NCI-H2107 treated with DMSO at 0.1 percent for 48 hours (cell line): Measurements from ENCODE around the gene HLA-DPA1.
"Not testable (repeated sequence)": the region's sequence is repeated elsewhere in the genome, so short reads cannot be mapped to it uniquely, and the experiment has no call there.

ENCODE experiments used
- DNase-seq: peaks from one replicate; lab custom pipeline; 2025; ENCODE audit not compliant: unreplicated experiment; lab: John Stamatoyannopoulos, UW

Gene HLA-DPA1

GRCh38 chr6:33065312-33065711, 8.1 kb downstream of the HLA-DPA1 start:
- DNase-seq = no peak

- no peak for DNase-seq
Measured at GRCh38 chr6:33064723-33065122, 8.7 kb downstream of the HLA-DPA1 start.

GRCh38 chr6:33063435-33063834, 10.0 kb downstream of the HLA-DPA1 start:
- not testable (repeated sequence) for DNase-seq

- no peak for DNase-seq
Measured at GRCh38 chr6:33061987-33062386, 11.5 kb downstream of the HLA-DPA1 start.

- DNase-seq = no peak
Measured at GRCh38 chr6:33057222-33058150, 16.0 kb downstream of the HLA-DPA1 start.

- DNase-seq = no peak
Measured at GRCh38 chr6:33053230-33053629, 20.2 kb downstream of the HLA-DPA1 start.

- DNase-seq = no peak
Measured at GRCh38 chr6:33052627-33053026, 20.8 kb downstream of the HLA-DPA1 start.

GRCh38 chr6:33050014-33050810, 23.2 kb downstream of the HLA-DPA1 start:
- no peak for DNase-seq

- DNase-seq = no peak
Measured at GRCh38 chr6:33049323-33050013, 24.0 kb downstream of the HLA-DPA1 start.

GRCh38 chr6:33040157-33040556, 33.3 kb downstream of the HLA-DPA1 start:
- no peak for DNase-seq

GRCh38 chr6:33036535-33036934, 36.9 kb downstream of the HLA-DPA1 start:
- DNase-seq = no peak

GRCh38 chr6:33034554-33034953, 38.9 kb downstream of the HLA-DPA1 start:
- DNase-seq = no peak

- DNase-seq = no peak
Measured at GRCh38 chr6:33030245-33030644, 43.2 kb downstream of the HLA-DPA1 start.

- no peak for DNase-seq
Measured at GRCh38 chr6:33029328-33030184, 43.9 kb downstream of the HLA-DPA1 start.

- no peak for DNase-seq
Measured at GRCh38 chr6:33028220-33028849, 45.1 kb downstream of the HLA-DPA1 start.

- DNase-seq = no peak
Measured at GRCh38 chr6:33024521-33024920, 48.9 kb downstream of the HLA-DPA1 start.

- no peak for DNase-seq
Measured at GRCh38 chr6:33023536-33023935, 49.9 kb downstream of the HLA-DPA1 start.

GRCh38 chr6:33021917-33022316, 51.5 kb downstream of the HLA-DPA1 start:
- DNase-seq = no peak

- DNase-seq = no peak
Measured at GRCh38 chr6:33019372-33019771, 54.1 kb downstream of the HLA-DPA1 start.

- no peak for DNase-seq
Measured at GRCh38 chr6:33018904-33019303, 54.5 kb downstream of the HLA-DPA1 start.
